ENCODE results near the gene MBD5.
"Not testable (repeated sequence)": the region's sequence is repeated elsewhere in the genome, so short reads cannot be mapped to it uniquely, and the experiment has no call there.

MBD5 gene

DNA sequence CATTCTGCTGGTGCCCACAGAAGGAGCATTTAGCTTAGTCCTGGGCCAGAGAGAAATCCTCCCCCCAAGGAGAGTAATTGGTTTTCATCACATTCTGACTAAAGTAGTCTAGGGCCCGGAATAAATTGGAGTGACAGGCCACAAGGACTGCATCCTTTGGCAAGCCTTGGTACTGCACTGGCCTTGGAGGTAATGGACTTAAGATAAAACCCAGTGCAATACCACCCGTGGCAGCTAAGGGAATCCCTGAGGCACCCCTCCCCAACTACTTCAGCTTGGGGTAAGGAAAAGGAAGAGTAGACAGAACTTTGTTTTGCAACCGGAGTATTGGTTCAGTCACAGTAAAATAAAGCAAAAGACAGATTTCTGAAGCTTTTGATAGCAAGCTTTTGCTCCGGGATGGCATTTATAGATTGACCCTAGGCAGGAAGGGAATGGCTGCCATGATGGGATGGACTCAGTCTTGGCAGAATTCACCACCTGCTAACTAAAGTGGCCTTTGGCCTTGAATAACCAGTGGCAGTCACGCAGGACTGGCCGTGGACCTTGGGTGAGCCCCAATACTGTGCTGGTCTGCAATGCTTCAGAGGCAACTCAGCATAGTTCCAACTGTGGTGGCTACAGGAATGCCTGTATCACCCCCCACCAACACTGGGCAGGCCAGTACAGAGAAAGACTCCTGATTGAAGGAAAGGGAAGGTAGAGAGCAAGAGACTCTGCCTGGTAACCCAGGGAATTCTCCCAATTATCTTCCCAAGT, 14.5 kb upstream of the MBD5 start:
- no peak for TF ChIP-seq FOXM1 (IDR thresholded peaks at IDR 0.05; ENCODE audit: borderline replicate concordance)
- TF ChIP-seq ELF4 (IDR thresholded peaks at IDR 0.05) = no peak
- no peak for TF ChIP-seq ZNF384 (IDR thresholded peaks at IDR 0.05)
- TF ChIP-seq NFRKB (IDR thresholded peaks at IDR 0.05) = no peak
- TF ChIP-seq ARNT (IDR thresholded peaks at IDR 0.05) = no peak
- TF ChIP-seq FOXA1 (IDR thresholded peaks at IDR 0.05) = no peak
- TF ChIP-seq, protein P1, sequence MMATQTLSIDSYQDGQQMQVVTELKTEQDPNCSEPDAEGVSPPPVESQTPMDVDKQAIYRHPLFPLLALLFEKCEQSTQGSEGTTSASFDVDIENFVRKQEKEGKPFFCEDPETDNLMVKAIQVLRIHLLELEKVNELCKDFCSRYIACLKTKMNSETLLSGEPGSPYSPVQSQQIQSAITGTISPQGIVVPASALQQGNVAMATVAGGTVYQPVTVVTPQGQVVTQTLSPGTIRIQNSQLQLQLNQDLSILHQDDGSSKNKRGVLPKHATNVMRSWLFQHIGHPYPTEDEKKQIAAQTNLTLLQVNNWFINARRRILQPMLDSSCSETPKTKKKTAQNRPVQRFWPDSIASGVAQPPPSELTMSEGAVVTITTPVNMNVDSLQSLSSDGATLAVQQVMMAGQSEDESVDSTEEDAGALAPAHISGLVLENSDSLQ (IDR thresholded peaks at IDR 0.05) = no peak
- TF ChIP-seq L3MBTL2 (conservative IDR thresholded peaks at IDR 0.05) = no peak
- TF ChIP-seq TARDBP (IDR thresholded peaks at IDR 0.05) = no peak
- TF ChIP-seq BHLHE40 (IDR thresholded peaks at IDR 0.05; ENCODE audit: borderline replicate concordance) = no peak
- TF ChIP-seq HDGF (IDR thresholded peaks at IDR 0.05; ENCODE audit: borderline replicate concordance) = no peak
- TF ChIP-seq LEF1 (IDR thresholded peaks at IDR 0.05; ENCODE audit: borderline replicate concordance) = no peak
- TF ChIP-seq SP1 (IDR thresholded peaks at IDR 0.05) = no peak
- TF ChIP-seq SUZ12 (IDR thresholded peaks at IDR 0.05) = no peak
- TF ChIP-seq CTBP1 (IDR thresholded peaks at IDR 0.05; ENCODE audit: borderline replicate concordance) = no peak
- TF ChIP-seq FOXK2 (IDR thresholded peaks at IDR 0.05) = no peak
- CTCF ChIA-PET = interaction anchor here (0.6 kb wide), 1 partner anchor 27 kb away, joined by 3 read pairs; no protein-coding TSS in a partner anchor
- POLR2A ChIA-PET = no interaction called here
- DNase-seq (ENCODE audit: extremely low spot score) = peak; percentile 12

DNA sequence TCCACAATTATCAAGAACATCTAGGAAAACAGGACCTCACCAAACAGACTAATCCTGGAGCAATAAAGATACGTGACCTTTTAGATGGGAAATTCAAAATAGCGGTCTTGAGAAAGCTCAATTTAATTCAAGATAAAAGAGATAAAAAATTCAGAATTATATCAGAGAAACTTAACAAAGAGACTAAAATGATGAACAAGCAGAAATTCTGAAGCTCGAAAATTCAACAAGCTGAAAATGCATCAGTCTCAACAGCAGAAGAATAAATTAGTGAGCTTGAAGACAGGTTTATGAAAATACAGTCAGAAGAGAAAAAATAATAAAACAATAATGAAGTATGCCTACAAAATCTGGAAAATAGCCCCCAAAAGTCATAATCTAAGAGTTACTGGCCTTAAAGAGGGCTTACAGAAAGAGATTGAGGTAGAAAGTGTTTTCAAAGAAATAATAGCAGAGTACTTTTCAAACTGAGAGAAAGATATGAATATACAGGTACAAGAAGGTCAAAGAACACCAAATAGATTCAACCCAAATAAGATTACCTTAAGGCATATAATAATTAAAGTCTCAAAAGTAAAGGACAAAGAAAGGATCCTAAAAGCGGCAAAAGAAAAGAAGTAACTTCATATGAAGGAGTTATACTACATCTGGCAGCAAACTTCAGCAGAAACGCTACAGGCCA, 13.5 kb upstream of the MBD5 start:
- TF ChIP-seq BHLHE40 (IDR thresholded peaks at IDR 0.05; ENCODE audit: borderline replicate concordance) = no peak
- no peak for TF ChIP-seq TARDBP (IDR thresholded peaks at IDR 0.05)
- TF ChIP-seq FOXM1 (IDR thresholded peaks at IDR 0.05; ENCODE audit: borderline replicate concordance) = no peak
- no peak for TF ChIP-seq SP1 (IDR thresholded peaks at IDR 0.05)
- TF ChIP-seq ZNF384 (IDR thresholded peaks at IDR 0.05) = no peak
- TF ChIP-seq LEF1 (IDR thresholded peaks at IDR 0.05; ENCODE audit: borderline replicate concordance) = no peak
- no peak for TF ChIP-seq HDGF (IDR thresholded peaks at IDR 0.05; ENCODE audit: borderline replicate concordance)
- TF ChIP-seq ARNT (IDR thresholded peaks at IDR 0.05) = no peak
- no peak for TF ChIP-seq ELF4 (IDR thresholded peaks at IDR 0.05)
- TF ChIP-seq NFRKB (IDR thresholded peaks at IDR 0.05) = no peak
- no peak for TF ChIP-seq FOXA1 (IDR thresholded peaks at IDR 0.05)
- TF ChIP-seq L3MBTL2 (conservative IDR thresholded peaks at IDR 0.05) = no peak
- TF ChIP-seq, protein P1 (IDR thresholded peaks at IDR 0.05) = no peak
- TF ChIP-seq FOXK2 (IDR thresholded peaks at IDR 0.05) = no peak
- TF ChIP-seq CTBP1 (IDR thresholded peaks at IDR 0.05; ENCODE audit: borderline replicate concordance) = no peak
- no peak for TF ChIP-seq SUZ12 (IDR thresholded peaks at IDR 0.05)
- ChIA-PET CTCF (interaction anchor here (0.6 kb wide), 1 partner anchor 28 kb away, joined by 3 read pairs; no protein-coding TSS in a partner anchor), POLR2A (no interaction called here)
- no peak for DNase-seq (ENCODE audit: extremely low spot score)

DNA sequence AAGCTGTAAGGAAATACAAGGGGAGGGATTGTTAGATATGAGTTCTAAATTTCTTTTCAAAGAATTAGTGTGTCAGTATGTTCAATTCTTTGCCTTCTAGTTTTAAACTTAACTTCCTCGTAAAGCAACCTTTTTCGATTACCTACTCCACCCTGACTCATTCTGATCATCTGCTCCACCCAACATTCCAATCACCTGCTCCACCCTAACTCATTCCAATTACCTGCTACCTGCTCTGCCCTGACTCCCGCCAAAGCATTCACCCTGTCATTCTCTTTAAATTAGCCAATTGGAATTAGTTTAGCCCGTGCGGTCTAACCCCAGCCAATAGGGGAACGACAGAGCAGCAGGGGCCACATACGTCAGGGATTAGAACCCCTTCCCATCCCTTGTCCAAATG, 12.5 kb upstream of the MBD5 start:
- CTCF ChIA-PET; DNase-seq (ENCODE audit: extremely low spot score); POLR2A ChIA-PET: not testable (repeated sequence)

DNA sequence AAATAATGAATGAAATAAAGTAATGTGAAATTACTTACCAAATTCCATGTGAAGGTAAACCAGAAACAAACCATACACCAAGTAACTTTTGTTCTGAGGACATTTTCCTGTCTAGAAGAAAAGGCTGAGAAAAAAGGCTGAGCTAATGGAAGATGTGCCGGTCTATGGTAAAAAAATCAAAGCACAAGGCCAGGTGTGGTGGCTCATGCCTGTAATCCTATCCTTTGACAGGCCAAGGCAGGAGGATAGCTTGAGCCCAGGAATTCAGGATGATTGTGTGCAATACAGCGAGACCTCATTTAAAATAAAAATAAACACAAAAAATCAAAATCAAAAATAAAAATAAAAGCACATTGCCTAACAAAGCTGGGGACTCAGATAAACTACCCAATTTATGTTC, 7.0 kb upstream of the MBD5 start:
- POLR2A ChIA-PET = no interaction called here
- CTCF ChIA-PET = no interaction called here

DNA sequence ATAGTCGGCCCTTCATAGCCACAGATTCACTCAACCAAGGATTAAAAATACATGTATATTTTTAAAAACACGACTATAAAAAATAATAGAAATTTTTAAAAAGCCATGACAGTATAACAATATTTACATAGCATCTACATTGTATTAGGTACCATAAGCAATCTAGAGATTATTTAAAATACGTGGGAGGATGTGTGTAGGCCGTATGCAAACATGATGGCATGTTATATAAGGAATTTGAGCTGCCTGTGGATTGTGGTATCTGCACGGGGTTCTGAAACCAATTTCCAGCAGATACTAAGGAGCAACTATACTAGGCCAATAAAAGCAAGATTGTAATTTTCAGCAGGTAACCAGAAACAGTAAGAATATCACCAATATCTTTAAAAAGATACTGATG, 6.3 kb upstream of the MBD5 start:
- ChIA-PET POLR2A (no interaction called here), CTCF (no interaction called here)

More for the DNA sequence above, 7.0 kb upstream of the MBD5 start:
- no peak for DNase-seq (ENCODE audit: extremely low spot score)
- TF ChIP-seq SUZ12 (IDR thresholded peaks at IDR 0.05) = no peak
- TF ChIP-seq FOXK2 (IDR thresholded peaks at IDR 0.05) = no peak

DNA sequence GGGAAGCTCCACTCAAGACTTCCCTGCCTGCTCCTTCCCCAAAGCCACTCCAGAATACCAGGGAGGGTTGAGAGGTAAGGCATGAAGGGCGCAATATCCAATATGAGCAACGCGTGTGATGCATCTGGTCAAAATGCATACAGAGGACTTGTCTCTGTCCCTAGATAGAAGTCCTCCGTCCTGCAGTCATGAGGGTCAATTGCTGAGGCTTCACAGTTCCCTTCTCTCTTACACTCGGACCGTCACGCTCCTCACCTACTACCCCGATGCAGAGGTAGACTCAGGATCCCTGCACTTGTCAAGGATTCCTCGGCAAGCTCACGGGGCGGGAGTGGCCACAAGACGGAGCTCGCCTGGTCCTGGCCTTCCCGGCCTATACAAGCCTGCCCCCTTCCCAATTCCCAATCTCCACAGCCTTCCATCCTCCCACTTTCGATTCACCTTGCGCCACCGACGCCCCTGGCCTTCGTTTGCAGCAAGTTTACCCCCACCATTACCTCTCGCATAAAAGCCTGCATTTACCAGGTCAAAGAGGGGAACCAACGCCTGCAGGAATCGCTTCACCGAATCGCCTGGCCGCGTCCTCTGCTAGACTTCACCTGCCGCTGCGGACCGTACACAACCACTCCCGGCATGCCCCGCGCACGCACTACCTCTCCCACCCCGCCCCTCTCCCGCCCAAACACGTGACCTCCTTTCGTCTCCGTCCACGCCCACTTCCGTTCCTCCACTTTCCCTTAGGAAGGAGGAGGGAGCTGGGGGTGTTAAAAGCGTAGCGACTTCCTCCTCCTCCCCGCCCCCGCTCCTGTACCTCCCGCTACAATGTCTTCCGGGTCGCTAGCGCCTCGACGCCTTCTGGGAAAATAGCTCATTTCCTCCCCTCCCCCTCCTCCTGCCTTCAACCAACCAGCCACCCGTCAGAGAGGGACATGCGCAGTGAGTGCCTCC, 506 bp upstream of the MBD5 start, which contains the start of gene ORC4:
TSS of gene ORC4 (minus strand) at position 627 of the 948 bp plus-strand sequence. CDS start 44,779 bp downstream, outside the sequence.
- DNase-seq (ENCODE audit: extremely low spot score) = peak; percentile 84
- peak; percentile 61; the same call in 1 of the 2 replicates for TF ChIP-seq L3MBTL2 (conservative IDR thresholded peaks at IDR 0.05)
- peak; percentile 68 for TF ChIP-seq ELF4 (IDR thresholded peaks at IDR 0.05)
- no peak for TF ChIP-seq NFRKB (IDR thresholded peaks at IDR 0.05)
- TF ChIP-seq HDGF (IDR thresholded peaks at IDR 0.05; ENCODE audit: borderline replicate concordance) = no peak
- no peak for TF ChIP-seq BHLHE40 (IDR thresholded peaks at IDR 0.05; ENCODE audit: borderline replicate concordance)
- POLR2A ChIA-PET = interaction anchor here (0.5 to 1.4 kb wide), 8 partner anchors 9 to 439 kb away, joined by 3 to 5 read pairs (median 4); no protein-coding TSS in a partner anchor
- CTCF ChIA-PET = no interaction called here

More for the DNA sequence above, 6.3 kb upstream of the MBD5 start:
- no peak for TF ChIP-seq SP1 (IDR thresholded peaks at IDR 0.05)
- DNase-seq (ENCODE audit: extremely low spot score) = no peak
